NAMALWA (cell line): ENCODE results near the gene CST2.
"Not testable (repeated sequence)": the region's sequence is repeated elsewhere in the genome, so short reads cannot be mapped to it uniquely, and the experiment has no call there.

Experiments
- DNase-seq: peaks from one replicate; pipeline ENCODE4 v3.0.0-alpha.2; 2015; ENCODE audit warnings: low spot score

Gene CST2

DNA sequence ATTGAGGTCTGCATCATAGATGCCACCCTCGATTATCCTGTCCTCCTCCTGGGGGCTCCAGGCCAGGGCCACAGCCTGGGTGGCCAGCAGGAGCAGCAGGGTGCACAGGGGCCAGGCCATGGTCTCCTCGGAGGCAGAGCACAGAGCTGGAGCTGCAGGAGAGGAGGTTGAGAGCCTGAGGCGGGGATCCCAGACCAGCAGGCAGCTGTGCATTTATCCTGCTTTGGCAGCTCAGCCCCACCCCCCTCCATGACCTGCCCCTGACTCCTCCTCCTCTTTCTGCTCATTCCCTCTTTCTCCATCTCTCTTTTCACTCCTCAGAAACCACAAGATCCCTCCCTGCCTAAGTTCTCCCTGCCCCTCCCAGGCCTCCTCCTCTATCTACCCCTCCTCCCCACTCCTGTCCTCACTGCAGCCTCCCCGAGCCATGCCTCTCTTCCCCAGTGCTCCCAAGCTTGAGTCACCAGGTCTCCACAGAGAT is at the start of gene CST2:
Gene CST2 (minus strand): TSS at position 189 of the 481 bp plus-strand sequence. CDS start 69 bp downstream, at position 120.
- DNase-seq = no peak

GRCh38 chr20:23875606-23876237 is 49.2 kb upstream of the CST2 start:
- no peak for DNase-seq

DNA sequence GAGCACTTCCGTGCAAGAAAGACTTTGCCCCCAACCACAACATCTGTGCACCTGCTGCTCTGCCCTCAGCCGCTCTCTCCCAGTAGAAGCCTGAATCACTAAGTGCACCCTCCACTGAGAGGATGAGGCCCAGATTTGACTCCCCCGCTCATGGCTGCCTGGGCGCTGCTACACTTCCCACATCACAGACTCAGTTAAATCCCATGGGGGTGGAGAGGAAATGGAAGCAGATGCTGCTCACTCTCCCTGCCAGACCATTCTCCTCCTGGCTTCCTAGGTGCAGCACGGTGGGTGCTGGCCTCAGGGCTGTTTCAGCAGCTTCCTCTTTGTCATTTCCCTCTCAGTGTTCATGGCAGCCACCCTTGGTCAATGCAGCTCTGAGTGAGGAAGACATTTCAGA is 48.2 kb upstream of the CST2 start:
- no peak for DNase-seq

DNA sequence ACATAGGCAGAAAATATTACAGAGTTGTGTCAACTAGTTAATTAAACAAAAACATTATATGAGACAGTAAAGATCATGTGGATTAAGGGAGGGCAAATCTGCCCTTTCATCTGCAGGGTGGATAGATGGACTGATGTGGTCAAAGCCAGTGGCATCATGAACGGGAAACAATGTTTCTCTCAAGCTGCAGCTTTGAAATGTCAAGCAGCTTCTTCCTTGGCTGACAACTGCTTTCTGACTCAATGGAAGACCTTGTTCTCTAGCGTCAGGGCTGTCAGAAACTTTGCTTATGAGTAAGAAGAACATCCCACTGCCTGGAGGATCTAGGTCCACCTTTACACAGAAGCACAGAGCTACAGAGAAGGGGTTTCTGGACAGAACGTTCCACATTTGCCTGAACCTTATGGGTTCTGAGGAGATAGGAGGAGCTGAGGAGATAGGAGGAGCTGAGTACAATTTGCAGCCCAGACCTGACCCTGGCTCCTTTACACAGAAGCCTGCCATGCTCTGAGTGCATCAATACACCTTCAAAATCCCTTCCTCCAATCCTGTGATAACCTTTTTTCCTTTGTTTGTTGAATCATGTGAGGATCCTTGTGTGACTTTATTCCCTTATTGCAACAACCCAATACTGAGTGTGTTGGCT is 47.0 kb upstream of the CST2 start:
- DNase-seq = no peak

- DNase-seq = no peak
These were observed 45.5 kb upstream of the CST2 start for GRCh38 chr20:23872065-23872464.

GRCh38 chr20:23870461-23870860 is 43.9 kb upstream of the CST2 start:
- DNase-seq = no peak

- no peak for DNase-seq
These were observed 43.0 kb upstream of the CST2 start for GRCh38 chr20:23869520-23869919.

DNA sequence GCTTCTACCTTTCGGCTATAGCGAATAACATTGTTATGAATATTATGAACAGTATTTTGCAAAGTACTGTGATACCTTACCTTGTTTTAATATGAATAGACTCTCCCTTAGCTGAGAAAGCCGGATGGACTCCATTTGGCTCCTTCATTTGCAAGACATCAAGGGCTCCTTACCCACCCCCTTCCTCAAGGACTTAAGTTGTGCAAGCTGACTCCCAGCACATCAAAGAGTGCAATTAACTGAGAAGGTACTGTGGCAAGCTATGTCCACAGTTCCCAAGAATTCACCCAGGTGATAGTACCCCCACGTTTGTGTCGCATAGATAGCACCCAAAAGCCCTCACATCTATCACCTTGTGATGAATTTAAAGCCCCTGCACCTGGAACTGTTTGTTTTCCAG is 41.8 kb upstream of the CST2 start:
- no peak for DNase-seq

- no peak for DNase-seq
These were observed 40.7 kb upstream of the CST2 start for GRCh38 chr20:23867152-23867776.

- DNase-seq = not testable (repeated sequence)
These were observed 34.2 kb upstream of the CST2 start for GRCh38 chr20:23860771-23861170.

- no peak for DNase-seq
These were observed 31.6 kb upstream of the CST2 start for GRCh38 chr20:23857962-23858595.

DNA sequence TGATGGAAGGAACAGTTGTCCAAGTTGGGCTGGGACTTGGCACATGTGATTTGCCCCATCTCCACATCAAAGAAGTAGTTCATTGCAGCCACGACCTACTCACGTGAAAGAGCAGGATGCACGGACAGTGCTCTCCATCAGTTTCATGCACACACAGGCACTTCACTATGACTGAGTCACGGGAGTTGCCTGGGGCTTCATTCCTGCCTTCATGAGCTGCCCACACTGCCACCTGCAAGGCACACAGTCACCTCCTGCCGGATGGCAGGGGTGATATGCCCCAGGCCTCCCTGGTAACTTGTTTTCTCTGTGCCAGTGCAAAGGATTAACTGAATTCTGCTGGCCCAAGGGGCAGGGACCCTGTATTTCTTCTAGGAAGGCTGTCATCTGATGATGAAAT is 30.2 kb upstream of the CST2 start:
- no peak for DNase-seq

DNA sequence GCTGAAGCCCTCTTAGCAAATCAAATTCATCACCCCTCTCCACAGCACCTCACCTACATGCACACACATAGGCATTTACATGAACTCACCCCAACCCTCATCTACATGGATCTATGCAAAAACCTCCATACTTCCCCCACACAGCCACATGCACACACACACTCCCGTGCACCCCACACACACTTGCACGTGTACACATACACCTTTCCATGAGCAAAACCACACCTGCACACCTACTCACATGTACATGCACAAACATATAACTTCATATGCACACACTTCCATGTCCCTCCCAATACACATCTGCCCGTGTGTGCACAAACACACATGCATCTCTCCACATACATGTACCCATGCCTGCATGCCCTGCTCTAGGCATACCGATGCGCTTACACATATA is 29.7 kb upstream of the CST2 start:
- DNase-seq = no peak

DNA sequence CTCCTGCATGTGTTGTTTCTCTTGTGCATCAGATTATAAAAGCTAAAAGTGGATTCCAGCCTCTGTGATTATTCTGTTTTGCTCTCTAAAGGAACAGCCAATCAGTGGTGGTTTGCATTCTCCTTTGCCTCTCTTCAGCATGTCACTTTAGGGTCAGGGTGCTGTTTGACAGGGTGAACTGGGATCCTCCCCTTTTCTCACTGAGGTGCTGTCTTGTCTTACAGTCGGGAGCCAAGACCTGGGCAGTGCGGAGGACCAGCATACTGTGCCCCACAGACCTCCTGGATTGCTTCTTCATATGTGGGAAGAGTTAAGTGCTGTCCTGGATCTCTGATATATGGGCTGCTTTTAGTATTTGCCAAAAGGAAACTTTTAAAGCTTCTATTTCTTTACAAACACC is 15.2 kb upstream of the CST2 start:
- no peak for DNase-seq

DNA sequence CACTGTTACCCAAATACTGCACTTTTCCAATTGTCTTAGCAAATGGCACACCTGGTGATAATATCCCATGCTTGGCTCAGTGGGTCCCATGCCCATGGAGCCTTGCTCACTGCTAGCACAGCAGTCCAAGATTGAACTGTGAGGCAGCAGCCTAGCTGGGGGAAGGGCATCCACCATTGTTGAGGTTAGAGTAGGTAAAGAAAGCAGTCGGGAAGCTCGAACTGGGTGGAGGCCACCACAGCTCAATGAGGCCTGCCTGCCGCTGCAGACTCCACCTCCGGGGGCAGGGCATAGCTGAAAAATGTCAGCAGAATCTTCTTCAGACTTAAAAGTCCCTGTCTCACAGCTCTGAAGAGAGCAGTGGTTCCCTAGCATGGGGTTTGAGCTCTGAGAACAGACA is 9.2 kb upstream of the CST2 start:
- DNase-seq = no peak

GRCh38 chr20:23832775-23833513 is 6.4 kb upstream of the CST2 start:
- DNase-seq = no peak

GRCh38 chr20:23831961-23832360 is 5.4 kb upstream of the CST2 start:
- DNase-seq = not testable (repeated sequence)

GRCh38 chr20:23823621-23824324 is 2.8 kb downstream of the CST2 start:
- DNase-seq = no peak

GRCh38 chr20:23823111-23823510 is 3.4 kb downstream of the CST2 start:
- no peak for DNase-seq

DNA sequence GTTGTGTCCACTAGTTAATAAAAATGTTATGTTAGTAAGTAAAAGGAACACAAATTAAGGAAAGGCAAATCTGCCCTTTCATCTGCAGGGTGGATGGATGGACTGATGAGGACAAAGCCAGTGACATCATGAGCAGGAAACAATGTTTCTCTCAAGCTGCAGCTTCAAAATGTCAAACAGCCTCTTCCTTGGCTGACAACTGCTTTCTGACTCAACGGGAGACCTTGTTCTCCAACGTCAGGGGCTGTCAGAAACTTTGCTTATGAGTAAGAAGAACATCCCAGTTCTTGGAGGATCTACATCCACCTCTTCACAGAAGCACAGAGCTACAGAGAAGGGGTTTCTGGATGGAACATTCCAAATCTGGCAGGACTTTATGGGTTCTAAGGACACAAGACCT is 6.0 kb downstream of the CST2 start:
- DNase-seq = no peak

DNA sequence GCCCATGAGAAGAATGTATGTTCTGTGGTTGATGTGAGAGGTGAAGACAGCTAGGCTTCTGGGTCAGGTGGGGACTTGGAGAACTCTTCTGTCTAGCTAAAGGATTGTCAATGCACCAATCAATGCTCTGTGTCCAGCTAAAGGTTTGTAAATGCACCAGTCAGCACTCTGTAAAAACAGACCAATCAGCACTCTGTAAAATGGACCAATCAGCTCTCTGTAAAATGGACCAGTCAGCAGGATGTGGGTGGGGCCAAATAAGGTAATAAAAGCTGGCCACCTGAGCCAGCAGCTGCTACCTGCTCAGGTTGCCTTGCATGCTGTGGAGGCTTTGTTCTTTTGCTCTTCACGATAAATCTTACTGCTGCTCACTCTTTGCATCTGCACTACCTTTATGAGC is 15.0 kb downstream of the CST2 start:
- not testable (repeated sequence) for DNase-seq

DNA sequence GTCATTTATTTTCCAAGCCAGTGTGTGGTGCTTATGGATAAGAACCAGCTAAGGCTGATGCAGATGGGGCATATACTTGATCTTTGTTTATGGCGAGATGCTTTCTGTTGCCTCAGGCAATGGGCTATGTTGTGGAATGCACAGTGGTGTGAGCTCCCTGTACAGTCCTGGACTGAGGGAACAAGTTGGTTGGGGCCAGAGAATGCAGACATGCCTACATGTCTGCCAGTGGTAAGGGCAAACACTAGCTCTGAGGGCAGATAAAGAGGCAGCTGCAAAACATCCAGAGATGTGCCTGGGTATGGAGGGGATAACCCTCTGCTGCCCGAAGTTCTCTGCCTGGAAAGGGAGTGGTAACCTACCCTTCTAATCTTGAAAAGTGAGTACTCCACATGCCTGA is 16.2 kb downstream of the CST2 start:
- DNase-seq = not testable (repeated sequence)
